Peyer's patch (tissue), 4 donors: ENCODE measurements around the gene NDUFS7. TPM values are rescaled to one million over a fixed set of nuclear protein-coding genes. Genes with fewer than 3 reads are reported as not detected.

Experiments
- DNase-seq, 3 donors: peaks; one replicate each; pipeline ENCODE4 v3.0.0-alpha.2; 2017 to 2019
- H3K27ac ChIP-seq, 4 donors: fragments of 200-600 bp; sonication (generic); one replicate each; pipeline ENCODE4 v1.5.1; 2016 to 2019
- H3K27me3 ChIP-seq, 2 donors: fragments of 200-600 bp; sonication (generic); one replicate each; pipeline ENCODE4 v1.5.1; 2019
- H3K36me3 ChIP-seq, 3 donors: fragments of 200-600 bp; sonication (generic); one replicate each; pipeline ENCODE4 v1.5.1; 2016 to 2019
- H3K4me1 ChIP-seq, 4 donors: fragments of 200-600 bp; sonication (generic); one replicate each; pipeline ENCODE4 v1.5.1; 2016 to 2019
- H3K4me3 ChIP-seq, 4 donors: fragments of 200-600 bp; sonication (generic); 1 replicate in 3 of 4; 2 replicates in 1 of 4; pipeline ENCODE4 v1.5.1; 2016 to 2019; ENCODE audit warnings: mild to moderate bottlenecking in 1 of 4
- H3K9me3 ChIP-seq, 4 donors: fragments of 200-600 bp; sonication (generic); one replicate each; pipeline ENCODE4 v1.5.1; 2016 to 2019; ENCODE audit warnings: mild to moderate bottlenecking in 1 of 4
- POLR2A ChIP-seq, 2 donors: fragments of 450-650 bp; IDR thresholded peaks; one replicate each; pipeline ENCODE4 v1.5.1; 2017; ENCODE audit warnings: antibody characterized with exemption in 2 of 2, mild to moderate bottlenecking in 2 of 2, moderate library complexity in 2 of 2
- total RNA-seq, 4 donors: library from RNA; depleted of rRNA; stranded (reverse); fragments of >200 nt; gene quantifications; one replicate each; pipeline ENCODE4 v1.1.0, GENCODE V29; 2016
- TF ChIP-seq, protein P1 (sequence below), 6 experiments: fragments of 450-650 bp in 4 of 6; fragments of 200-600 bp in 2 of 6; sonication (generic) in 1 of 6; IDR thresholded peaks; one replicate each; pipeline ENCODE4 v1.5.1; 2017 to 2019; ENCODE audit warnings: antibody characterized with exemption in 6 of 6, mild to moderate bottlenecking in 3 of 6, moderate library complexity in 1 of 6

NDUFS7 gene
- total RNA-seq, 4 donors from 2014 or later, result 99.9 to 165 (median 156) TPM

DNA sequence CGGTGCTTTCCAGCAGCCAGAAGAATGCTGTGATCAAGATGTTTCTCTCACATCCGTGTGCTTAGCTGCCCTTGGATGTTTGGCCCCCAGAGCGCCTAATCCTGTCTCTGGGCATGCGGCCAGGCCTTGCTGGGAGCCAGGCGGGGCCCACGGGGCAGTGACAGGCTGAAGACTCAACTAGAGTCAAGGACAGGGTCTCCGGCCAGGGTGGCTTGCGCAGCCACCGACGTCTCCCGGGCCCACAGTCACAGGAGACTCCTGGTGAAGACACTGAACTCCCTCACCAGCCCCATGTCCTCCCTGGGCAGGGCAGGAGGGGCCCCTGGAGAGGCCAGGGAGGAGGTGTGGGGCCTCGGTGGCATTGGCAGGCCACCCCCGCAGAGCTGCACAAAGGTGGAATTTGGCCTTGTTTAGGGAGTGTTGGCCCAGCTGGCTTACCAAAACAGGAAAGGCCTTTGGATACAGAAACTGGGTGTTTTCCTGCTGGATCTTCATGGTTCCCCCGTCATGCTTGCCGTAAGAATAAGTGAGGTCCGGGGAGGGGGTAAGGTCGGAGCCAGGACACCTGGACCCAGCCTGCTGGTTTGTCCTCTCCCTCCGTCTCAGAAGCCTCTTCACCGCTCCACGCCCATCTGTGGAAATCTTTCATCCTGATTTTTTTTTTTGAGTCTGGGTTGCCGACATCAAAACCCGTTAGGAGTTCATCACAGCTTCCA, 10.0 kb upstream of the NDUFS7 start:
- H3K4me1 ChIP-seq, result peaks cover 0 to 13% (median 0%) of the 10 kb centered on the region in 4 donors
- H3K9me3 ChIP-seq, result no peaks in the 10 kb centered on the region
- DNase-seq, result no peak
- TF ChIP-seq, protein P1, sequence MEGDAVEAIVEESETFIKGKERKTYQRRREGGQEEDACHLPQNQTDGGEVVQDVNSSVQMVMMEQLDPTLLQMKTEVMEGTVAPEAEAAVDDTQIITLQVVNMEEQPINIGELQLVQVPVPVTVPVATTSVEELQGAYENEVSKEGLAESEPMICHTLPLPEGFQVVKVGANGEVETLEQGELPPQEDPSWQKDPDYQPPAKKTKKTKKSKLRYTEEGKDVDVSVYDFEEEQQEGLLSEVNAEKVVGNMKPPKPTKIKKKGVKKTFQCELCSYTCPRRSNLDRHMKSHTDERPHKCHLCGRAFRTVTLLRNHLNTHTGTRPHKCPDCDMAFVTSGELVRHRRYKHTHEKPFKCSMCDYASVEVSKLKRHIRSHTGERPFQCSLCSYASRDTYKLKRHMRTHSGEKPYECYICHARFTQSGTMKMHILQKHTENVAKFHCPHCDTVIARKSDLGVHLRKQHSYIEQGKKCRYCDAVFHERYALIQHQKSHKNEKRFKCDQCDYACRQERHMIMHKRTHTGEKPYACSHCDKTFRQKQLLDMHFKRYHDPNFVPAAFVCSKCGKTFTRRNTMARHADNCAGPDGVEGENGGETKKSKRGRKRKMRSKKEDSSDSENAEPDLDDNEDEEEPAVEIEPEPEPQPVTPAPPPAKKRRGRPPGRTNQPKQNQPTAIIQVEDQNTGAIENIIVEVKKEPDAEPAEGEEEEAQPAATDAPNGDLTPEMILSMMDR (IDR thresholded peaks at IDR 0.05), result no peak
- no peak for TF ChIP-seq POLR2A (IDR thresholded peaks at IDR 0.05)
- no peaks in the 10 kb centered on the region for H3K27me3 ChIP-seq
- no peak overlapping the region for H3K4me3 ChIP-seq
- H3K27ac ChIP-seq, result peak overlapping the region in 2 of 4 donors; percentile 65 to 66
- H3K36me3 ChIP-seq, result peaks cover 0 to 69% (median 0%) of the 10 kb centered on the region in 3 donors

DNA sequence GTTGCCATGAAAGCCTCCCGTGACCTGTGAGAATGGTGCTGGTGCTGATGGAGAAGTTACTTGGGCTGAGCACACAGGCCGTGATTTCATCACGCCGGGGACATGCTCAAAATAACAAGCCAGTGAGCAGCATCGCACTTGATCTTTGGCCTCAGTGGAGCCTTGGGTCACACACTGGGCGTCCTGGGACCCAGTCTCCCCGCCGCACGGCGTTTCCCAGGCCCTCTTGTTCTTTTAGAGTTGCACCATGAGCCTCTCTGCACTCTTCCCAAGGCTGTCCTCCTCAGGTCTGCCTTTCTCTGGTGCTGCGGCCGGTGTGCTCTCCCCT, 9.5 kb upstream of the NDUFS7 start:
- no peak overlapping the region for H3K4me3 ChIP-seq
- no peaks in the 10 kb centered on the region for H3K9me3 ChIP-seq
- TF ChIP-seq, protein P1 (IDR thresholded peaks at IDR 0.05), result no peak
- no peak for TF ChIP-seq POLR2A (IDR thresholded peaks at IDR 0.05)
- H3K4me1 ChIP-seq, result peaks cover 0 to 13% (median 0%) of the 10 kb centered on the region in 4 donors
- no peak for DNase-seq
- peaks cover 0 to 64% (median 0%) of the 10 kb centered on the region in 3 donors for H3K36me3 ChIP-seq
- peak overlapping the region in 2 of 4 donors; percentile 65 to 66 for H3K27ac ChIP-seq
- H3K27me3 ChIP-seq, result no peaks in the 10 kb centered on the region

DNA sequence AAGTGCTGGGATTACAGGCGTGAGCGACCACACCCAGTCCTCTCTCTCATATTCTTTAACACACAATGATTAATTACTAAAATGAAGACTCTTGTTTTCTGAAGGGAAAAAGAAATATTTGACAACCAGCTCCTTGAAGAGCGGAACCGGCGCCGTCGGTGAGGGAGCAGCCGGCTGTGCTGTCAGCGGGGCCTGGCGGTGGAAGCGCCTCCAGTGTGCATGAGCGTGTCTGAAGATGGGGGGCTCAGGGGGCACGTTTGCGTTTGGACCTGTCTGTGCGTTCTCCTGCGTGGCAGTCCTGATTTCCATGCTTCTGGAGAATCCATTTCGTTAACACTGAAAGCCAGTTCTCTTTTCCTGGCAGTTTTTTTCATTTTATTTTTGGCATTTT, 7.3 kb upstream of the NDUFS7 start:
- TF ChIP-seq, protein P1 (IDR thresholded peaks at IDR 0.05), result no peak
- TF ChIP-seq POLR2A (IDR thresholded peaks at IDR 0.05), result no peak
- Histone ChIP-seq H3K4me3 (no peak overlapping the region), H3K36me3 (peaks cover 0 to 42% (median 0%) of the 10 kb centered on the region in 3 donors), H3K4me1 (peaks cover 0 to 13% (median 0%) of the 10 kb centered on the region in 4 donors), H3K27me3 (no peaks in the 10 kb centered on the region), H3K27ac (no peak overlapping the region), H3K9me3 (no peaks in the 10 kb centered on the region)
- DNase-seq, result no peak

DNA sequence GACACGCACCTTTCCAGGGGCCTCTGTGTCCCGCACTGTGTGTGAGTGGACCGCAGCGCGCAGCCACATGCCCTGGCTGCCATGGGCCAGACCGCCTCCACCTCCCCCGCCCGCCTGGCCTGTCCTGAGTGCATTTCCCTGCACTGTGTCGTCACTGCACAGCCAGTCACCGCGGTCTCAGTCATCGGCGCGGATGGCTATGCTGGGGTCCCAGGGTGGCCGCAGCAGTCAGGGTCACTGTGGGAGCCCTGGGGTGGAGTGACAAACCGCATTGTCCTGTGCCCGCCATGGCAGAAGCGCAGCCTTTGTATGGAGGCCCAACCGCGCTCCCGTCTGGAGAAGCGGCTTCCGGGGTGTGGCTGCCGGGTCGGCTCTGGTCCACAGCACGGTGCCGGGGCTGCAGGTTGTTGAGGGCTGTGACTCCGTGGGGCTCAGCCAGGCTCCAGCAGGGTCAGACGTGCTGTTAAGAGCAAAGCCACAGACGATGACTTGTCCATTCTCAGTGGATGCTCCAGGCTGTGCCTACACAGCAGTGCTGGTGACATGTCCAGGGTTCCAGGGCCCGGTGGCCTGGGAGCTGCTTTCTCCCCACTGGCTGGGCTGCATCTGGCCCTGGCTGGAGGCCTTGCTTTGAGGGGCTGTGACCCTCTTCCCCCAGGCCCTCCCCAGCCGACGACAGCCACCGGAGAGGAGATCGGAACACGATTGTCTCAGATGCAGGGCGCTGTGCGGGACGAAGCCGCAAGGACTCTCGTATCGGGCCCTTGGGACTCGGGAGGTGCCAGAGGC, 6.3 kb upstream of the NDUFS7 start:
- no peak overlapping the region for H3K27ac ChIP-seq
- H3K4me3 ChIP-seq, result no peak overlapping the region
- H3K4me1 ChIP-seq, result peaks cover 0 to 13% (median 0%) of the 10 kb centered on the region in 4 donors
- no peaks in the 10 kb centered on the region for H3K9me3 ChIP-seq
- TF ChIP-seq, protein P1 (IDR thresholded peaks at IDR 0.05), result no peak
- no peak for TF ChIP-seq POLR2A (IDR thresholded peaks at IDR 0.05)
- H3K36me3 ChIP-seq, result peaks cover 0 to 33% (median 0%) of the 10 kb centered on the region in 3 donors
- DNase-seq, result no peak
- no peaks in the 10 kb centered on the region for H3K27me3 ChIP-seq

DNA sequence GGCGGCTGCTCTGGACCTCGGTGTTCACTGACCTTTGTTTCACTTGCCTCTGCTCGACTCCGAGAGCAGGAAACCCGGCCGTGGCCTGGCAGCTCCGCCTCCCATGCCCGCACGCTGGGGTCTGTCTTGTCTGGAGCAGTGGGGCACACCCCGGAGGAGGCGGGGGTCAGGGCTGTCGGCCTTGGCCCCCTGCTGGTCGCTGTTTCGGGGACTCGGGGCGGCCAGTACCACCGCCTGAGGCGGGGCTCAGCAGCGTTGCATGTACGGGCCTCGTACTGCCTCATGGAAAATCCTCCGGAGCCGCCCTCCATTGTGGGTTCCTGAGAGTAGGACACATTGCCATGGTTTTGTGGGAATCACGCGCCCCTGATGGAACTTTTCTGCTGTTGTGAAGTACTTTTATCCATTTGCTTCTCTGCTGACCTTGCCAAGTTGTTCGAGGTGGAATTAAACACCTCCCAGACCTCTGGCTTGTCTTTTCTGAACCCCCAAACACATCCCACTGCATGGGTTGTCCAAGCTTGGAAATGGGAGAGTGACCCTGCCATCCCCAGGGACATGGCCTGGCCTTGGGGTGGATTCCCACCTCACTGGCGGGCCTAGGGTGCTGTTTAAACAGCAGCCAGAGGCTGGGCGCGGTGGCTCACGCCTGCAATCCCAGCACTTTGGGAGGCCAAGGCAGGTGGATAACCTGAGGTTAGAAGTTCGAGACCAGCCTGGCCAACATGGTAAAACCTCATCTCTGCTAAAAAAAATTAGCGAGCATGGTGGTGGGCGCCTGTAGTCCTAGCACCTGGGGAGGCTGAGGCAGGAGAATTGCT, 5.5 kb upstream of the NDUFS7 start:
- TF ChIP-seq, protein P1 (IDR thresholded peaks at IDR 0.05), result no peak
- TF ChIP-seq POLR2A (IDR thresholded peaks at IDR 0.05), result no peak
- Histone ChIP-seq H3K36me3 (peaks cover 0 to 25% (median 0%) of the 10 kb centered on the region in 3 donors), H3K4me3 (no peak overlapping the region), H3K27me3 (no peaks in the 10 kb centered on the region), H3K4me1 (peaks cover 0 to 9% (median 0%) of the 10 kb centered on the region in 4 donors), H3K9me3 (no peaks in the 10 kb centered on the region), H3K27ac (no peak overlapping the region)
- DNase-seq, result no peak
